ENCODE results near the gene ELAVL3. TPM values are rescaled to one million over a fixed set of nuclear protein-coding genes. Genes with fewer than 3 reads are reported as not detected.

The ELAVL3 gene
- total and polyA plus RNA-seq, 2 of the 8 experiments (the other 6 are each of a cell fraction or from before 2014, with no cell fraction given) = 0.80 to 1.0 TPM

DNA sequence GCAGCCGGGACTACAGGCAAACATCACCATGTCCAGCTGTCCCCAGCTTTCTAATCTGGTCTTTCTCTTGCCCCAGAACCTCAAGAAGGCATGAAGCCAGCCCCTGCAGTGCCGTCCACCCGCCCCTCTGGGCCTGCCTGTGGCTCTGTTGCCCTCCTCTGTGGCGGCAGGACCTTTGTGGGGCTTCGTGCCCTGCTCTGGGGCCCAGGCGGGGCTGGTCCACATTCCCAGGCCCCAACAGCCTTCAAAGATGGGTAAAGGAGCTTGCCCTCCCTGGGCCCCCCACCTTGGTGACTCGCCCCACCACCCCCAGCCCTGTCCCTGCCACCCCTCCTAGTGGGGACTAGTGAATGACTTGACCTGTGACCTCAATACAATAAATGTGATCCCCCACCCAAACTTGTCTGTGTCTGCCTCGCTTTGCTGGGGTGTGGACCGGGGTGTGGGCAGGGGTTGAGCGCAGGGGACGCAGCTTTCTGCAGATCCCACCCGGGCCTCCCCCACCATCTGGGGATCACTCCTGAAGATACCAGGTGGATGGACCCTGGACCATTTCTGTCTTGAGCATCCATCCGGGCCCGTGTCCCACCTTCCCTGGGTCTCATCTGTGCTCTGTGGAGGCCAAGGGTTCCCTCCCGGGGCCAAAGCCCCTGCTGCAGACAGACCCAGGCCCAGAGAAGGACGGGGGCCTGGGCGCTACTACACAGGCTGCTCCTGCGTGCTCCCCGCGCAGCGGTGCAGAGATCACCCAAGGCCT, 30.1 kb downstream of the ELAVL3 start:
- H3K27me3 ChIP-seq (replicated peaks in 1 of 4; ENCODE audit: control insufficient read depth in 3 of 4, extremely low read depth in 1 of 4, insufficient read depth in 3 of 4, low read length in 3 of 4) = no peaks in the 10 kb centered on the region
- no peak overlapping the region for H2BK15ac ChIP-seq (ENCODE audit: low read length)
- no peaks in the 10 kb centered on the region for H3K23me2 ChIP-seq (ENCODE audit: low read depth, low read length)
- WGBS, 2 experiments (ENCODE audit: extremely low coverage in 1 of 2, insufficient coverage in 1 of 2, insufficient read length in 1 of 2, insufficient replicate concordance in 2 of 2, low coverage in 1 of 2, low lambda C conversion rate in 2 of 2, missing lambda C conversion rate in 1 of 2) = 86% methylated on average over 17 of the region's 21 CpGs; no CpG with 5 or more reads in 1 of the 2 experiments
- H3K4me3 ChIP-seq (ENCODE audit: extremely low read depth in 1 of 4, insufficient read depth in 2 of 4, low read depth in 3 of 4, low read length in 4 of 4) = no peak overlapping the region
- no peak overlapping the region for H3K23ac ChIP-seq (ENCODE audit: insufficient read length)
- H3K27ac ChIP-seq (ENCODE audit: low read depth, low read length) = no peak overlapping the region
- H3K4me1 ChIP-seq (replicated peaks in 1 of 4; ENCODE audit: control insufficient read depth in 3 of 4, insufficient read depth in 4 of 4, low read length in 3 of 4) = peaks cover 2 to 13% (median 7%) of the 10 kb centered on the region in 4 experiments; a peak in 6 of 7 replicates
- no peak for FAIRE-seq
- no peaks in the 10 kb centered on the region for H3K79me1 ChIP-seq (ENCODE audit: low read depth, low read length)
- no peaks in the 10 kb centered on the region for H3K79me2 ChIP-seq (ENCODE audit: control insufficient read depth in 1 of 2, insufficient read depth in 2 of 2, low read length in 2 of 2)
- no peak overlapping the region for H3K14ac ChIP-seq (ENCODE audit: insufficient read length)
- ChIA-PET CTCF (ENCODE audit: partially characterized antibody) (no interaction called here), POLR2A (ENCODE audit: partially characterized antibody) (interaction anchor here (1.9 to 3.3 kb wide), 4 partner anchors 10 to 33 kb away, joined by 6 to 14 read pairs (median 8); partner anchors contain the start of gene RGL3)
- H4K91ac ChIP-seq (replicated peaks; ENCODE audit: insufficient read length, low read length) = no peak overlapping the region
- H3K9me3 ChIP-seq (ENCODE audit: insufficient read depth in 2 of 2, low read depth in 1 of 2, low read length in 1 of 2) = no peaks in the 10 kb centered on the region
- H3K36me3 ChIP-seq (ENCODE audit: control insufficient read depth in 2 of 4, insufficient read depth in 4 of 4, low read length in 3 of 4) = peaks cover 6 to 33% (median 24%) of the 10 kb centered on the region in 4 experiments; a peak in 5 of 8 replicates
- H3K18ac ChIP-seq (ENCODE audit: extremely low read depth, low read length) = no peak overlapping the region
- no peak overlapping the region for H3K4ac ChIP-seq (replicated peaks; ENCODE audit: insufficient read length, low read depth, low read length)
- no peak overlapping the region for H3K9ac ChIP-seq (replicated peaks in 1 of 4; ENCODE audit: extremely low read depth in 1 of 4, low read depth in 3 of 4, low read length in 3 of 4)
- no peak for DNase-seq (ENCODE audit: low read depth in 1 of 2, low spot score in 2 of 2)
- H4K8ac ChIP-seq (ENCODE audit: extremely low read depth, insufficient read depth, low read length) = peak overlapping the region; percentile 62
- no peak overlapping the region for H4K5ac ChIP-seq (ENCODE audit: insufficient read length, low read depth, low read length)
- TF ChIP-seq SP1 (IDR thresholded peaks at IDR 0.05; ENCODE audit: low read depth, low read length) (no peak), POLR2AphosphoS5 (IDR thresholded peaks at IDR 0.05; ENCODE audit: low read depth, low read length) (0 out of 2 replicates have a peak, but pooled peaks have one; percentile 12)
- H2BK5ac ChIP-seq (ENCODE audit: low read depth, low read length) = no peak overlapping the region
- H2BK20ac ChIP-seq (ENCODE audit: low read length) = no peak overlapping the region
- H4K20me1 ChIP-seq (replicated peaks in 1 of 2; ENCODE audit: control insufficient read depth in 1 of 2, insufficient read depth in 2 of 2, low read length in 2 of 2) = peaks cover 3 to 12% of the 10 kb centered on the region in 2 experiments
- no peak overlapping the region for H2BK120ac ChIP-seq (replicated peaks; ENCODE audit: low read depth, low read length)
- no peak overlapping the region for H2AFZ ChIP-seq (ENCODE audit: low read length)
- no peak overlapping the region for H3K56ac ChIP-seq (replicated peaks; ENCODE audit: insufficient read length, low read depth, low read length)
- H2AK5ac ChIP-seq (ENCODE audit: low read depth, low read length) = no peak overlapping the region
- H2BK12ac ChIP-seq (ENCODE audit: low read depth, low read length) = no peak overlapping the region
- no peak overlapping the region; a peak in 1 of 4 replicates for H3K4me2 ChIP-seq (ENCODE audit: insufficient read depth in 1 of 2, low read depth in 2 of 2, low read length in 2 of 2)
